Measurements from ENCODE around the gene ADCY1. TPM values are rescaled to one million over a fixed set of nuclear protein-coding genes. Genes with fewer than 3 reads are reported as not detected.

The ADCY1 gene
- total RNA-seq, 1 experiment from 2014 or later: 2.5 TPM

DNA sequence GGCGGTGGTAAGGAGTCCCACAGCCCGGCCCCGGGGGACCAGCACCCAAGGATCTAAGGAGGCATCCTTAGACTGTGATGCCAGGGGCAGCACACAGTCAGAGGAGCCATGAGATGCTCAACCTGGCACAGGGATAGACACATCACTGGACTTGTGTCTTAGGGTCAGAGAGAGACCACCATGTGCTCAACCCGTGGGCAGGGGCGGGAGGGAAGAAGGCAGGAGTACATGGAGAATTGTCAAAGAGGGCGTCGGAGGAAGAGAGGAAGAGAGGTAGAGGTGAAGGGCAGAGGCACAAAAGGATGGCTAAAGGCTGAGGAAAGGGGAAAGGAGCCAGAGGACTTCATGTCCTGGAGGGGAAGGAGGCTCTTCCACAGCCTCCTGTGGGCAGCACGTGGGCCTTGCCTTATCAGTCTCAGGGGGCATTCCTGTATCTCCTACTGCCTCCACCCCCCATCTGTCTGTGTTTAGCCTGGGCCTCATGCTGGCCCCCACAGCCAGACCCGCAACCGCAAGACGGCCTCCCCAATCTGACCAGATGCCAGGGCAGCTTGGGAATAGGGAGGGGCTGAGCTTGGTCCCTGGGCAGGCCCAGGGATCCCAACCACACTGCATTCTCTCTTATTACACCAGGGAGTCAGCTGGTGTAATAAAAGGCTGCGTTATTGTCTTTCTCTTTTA, 2.2 kb downstream of the ADCY1 start:
- no peak for DNase-seq (ENCODE audit: low read depth)

DNA sequence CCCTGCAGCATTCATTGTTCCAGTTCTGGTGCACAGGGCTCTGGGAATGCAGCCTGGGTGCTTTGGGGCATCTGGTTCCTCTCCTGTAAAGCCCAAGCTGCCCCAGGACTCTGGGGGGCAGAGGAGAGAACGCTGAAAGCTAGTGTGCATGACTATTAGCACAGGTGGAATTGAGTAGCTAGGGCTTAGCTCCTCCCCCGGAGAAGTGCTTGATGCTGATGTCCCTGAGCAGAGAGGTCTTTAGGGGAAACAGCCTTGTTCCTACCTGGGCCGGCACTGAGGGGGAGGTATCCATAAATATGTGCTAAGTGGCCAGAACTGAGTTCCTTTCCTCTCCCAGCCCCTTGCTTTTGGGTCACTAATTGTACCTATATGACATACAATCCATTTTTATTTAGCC, 3.9 kb downstream of the ADCY1 start:
- DNase-seq (ENCODE audit: low read depth): no peak

DNA sequence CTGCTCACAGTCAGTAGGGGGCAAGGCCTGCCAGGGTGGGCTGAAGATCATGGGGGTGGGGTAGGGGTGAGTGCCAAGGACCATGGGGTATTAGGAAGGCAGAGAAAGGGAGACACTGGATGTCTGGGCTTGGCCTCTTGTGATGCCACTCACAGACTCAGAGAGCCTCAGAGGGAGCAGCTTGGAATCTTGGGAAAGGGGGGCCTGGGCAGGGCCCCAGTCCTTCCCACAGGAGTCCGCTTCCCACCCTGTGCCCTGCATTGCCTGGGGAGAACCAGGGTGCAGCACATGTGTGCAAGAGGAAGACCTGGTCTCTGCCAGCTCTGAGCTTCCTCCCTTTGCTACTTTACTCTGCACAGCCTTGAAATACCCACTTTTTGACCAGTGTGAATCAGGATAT, 4.3 kb downstream of the ADCY1 start:
- no peak for DNase-seq (ENCODE audit: low read depth)

DNA sequence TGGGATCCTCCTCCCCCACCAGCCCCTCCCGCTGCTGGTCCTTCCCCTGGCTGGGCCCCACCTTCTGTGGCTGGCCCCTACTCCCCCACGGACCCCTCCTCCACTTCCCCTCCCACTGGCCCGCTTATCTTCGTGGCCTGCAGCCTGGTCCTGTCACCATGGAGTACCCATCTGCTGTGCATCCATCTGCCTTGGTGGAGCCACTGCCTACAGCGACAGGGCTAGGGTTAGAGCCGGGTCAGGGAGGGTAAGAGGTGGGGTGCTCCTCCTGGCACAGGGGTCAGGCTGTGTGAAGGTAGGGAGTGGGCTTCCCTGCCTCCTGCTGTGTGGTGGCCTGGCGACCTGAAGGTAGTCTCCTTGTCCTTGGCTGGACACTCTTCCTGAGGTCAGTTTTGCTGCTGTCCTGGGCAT, 5.2 kb downstream of the ADCY1 start:
- no peak for DNase-seq (ENCODE audit: low read depth)

DNA sequence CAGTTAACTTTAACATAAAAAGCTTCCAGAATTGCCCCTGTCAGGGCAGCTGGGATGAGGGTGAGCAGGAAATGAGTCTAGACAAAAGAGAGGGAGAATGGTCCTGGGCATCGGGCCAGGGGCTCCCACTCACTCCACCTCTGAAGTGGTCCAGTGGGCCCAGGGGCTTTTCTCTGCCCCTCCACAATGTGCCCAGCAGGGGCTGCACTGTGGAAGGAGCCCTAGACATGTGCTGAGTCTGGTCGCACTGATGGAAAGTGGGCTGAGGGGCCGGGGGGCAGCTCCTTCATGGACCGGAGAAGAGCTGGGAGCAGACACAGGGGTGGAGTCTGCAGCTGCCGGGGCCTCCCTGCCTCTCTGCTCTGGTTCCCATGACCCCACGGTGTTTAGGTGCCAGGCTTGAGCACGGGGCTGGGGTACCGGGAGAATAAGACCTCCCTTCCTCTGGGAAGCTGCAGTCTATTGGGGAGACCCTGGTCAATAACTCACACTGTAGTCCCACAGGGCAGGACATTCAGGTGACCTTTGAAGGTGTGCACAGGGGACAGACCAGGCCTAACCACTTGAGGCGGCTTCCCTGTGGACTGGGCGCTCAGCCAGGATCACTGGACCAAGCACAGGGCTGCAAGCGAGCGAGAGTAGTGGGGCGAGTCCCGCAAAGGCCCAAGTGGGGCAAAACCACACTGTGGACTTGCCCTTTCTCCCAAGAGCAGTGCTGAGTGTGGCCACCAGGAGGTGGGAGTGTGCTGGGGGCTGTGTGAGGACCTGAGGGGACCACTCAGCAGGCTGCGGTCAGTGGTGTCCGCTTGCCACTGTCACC, 6.1 kb downstream of the ADCY1 start:
- no peak for DNase-seq (ENCODE audit: low read depth)

DNA sequence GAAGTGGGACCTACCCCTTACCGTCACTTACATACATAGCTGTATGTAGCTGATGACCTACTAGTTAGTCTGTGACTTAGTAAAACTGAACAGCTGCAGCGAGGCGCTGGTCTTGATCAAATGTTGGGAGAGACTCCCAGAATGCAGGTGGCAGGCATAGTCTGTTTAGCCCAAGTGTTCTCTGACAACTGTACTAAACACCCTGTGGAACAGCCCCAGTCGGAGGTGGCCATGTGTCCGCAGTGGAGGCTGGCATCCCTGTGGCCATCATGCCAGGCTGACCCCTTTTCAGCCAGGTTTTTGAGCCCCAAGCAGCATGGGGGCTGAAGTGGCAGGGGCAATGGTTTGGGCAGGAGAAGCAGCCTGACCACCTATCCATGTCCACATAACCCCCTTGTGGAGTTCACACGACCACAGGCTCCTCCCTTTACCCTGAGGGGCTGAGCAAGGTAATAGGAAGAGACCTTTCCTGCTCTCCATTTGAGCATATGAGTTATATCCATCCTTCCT, 7.2 kb downstream of the ADCY1 start:
- DNase-seq (ENCODE audit: low read depth): no peak

DNA sequence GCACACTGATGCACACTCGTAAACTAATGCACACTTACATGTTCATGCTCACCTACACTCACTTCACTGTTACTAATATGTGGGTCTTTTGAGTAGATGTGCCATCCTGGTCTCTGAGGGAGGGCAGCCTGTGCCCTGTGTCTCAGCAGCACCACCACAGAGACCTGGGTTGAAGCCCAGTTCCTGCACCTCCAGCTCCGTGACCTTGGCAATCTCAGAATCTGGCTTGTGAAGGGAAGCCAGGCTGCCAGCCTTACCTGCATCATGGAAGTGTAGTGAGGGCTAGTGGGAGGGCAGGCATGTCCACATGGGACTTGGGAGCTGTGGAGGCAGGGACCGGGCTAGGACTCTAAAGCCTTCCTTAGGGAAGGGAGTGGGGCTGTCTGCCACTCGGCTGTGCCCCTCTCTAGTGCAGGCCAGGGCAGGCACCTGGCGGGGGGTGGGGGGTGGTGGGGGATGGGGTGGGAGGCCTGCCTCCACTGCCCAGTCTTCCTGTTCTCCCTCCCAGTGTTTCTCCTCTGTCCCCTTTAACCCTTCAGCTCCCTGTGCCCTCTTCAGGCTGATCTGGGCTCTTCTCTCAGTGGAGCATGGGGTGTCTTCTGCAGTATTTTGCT, 8.1 kb downstream of the ADCY1 start:
- DNase-seq (ENCODE audit: low read depth): no peak

DNA sequence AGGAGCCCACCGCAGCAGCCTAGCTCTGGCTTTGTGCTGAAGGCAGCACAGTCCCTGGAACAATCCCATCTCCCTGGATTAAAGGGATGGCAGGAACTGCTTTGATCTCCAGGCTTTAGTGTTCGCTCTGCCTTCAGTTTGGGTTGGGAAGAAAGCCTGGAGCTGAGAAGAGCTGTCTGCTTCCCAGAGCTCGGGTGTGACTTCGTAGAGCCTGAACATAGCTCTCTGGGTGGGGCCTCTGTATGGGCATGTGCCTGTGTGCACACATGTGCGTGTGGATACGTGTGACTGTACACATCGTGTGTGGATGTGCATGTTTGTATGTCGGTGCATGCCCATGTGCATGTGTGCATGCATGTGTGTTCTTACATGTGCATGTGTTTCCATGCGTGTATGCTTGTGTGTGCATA, 8.7 kb downstream of the ADCY1 start:
- no peak for DNase-seq (ENCODE audit: low read depth)

DNA sequence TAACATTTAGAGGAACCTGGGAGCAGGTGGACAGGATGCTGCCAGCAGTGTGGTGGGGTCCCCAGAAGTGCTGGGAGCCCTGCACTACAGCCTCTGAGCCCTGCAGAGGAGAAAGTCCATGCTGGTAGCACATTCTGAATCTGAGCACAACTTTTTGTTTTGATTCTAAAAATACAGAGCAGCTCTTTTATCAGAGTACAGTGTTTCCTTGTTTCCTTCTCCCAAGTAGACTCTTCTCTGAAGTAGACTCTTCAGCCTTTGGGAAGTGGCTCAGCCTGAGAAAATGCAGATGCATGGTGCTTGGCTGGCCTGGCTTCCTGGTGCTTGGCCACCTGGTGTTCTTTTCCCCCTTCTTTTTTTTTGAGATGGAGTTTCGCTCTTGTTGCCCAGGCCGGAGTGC, 9.1 kb downstream of the ADCY1 start:
- no peak for DNase-seq (ENCODE audit: low read depth)

DNA sequence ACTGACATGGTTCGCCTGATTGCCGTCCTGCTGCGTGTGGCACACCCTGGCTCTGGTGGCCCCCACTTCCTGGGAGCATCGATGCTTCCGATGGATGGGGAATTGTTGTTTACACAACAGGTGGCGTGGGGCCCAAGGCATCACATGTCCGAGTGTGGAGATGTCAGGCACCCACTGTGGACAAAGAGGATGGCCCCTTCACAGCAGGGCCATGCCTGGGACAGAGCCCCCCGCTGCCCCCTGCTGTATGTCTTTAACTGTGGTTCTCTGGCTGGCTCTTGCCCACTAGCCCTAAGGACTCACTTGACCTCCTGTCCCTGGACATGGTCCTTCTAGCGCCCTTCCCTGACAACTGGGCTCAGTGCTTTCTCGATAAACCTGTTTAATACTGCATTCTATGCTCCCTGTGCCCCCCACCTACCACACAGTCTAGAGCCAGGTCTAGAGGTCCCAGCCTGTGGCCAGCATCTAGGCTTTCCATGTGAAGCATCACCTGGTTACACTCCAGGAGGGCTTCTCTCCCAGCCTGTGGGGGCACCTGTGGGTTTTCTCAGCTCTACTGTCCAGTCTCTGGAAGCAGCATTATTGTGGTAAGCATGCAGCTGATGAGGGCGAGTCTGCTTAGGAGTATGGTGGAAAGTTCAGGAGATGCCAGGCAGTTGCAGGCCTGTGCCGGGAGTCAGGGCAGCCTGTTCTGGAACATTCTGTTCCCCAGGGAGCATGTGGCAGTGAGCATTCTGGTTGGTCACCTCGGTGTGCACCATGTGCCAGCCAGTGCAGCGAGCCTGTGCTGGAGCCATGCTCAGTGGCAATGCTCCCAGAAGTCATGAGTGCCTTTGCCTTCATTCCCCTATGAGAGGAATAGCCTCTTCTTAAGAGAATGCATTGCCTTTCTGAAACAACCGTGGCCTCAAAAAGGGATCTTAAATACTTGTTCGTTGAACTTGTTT, 10.4 kb downstream of the ADCY1 start:
- DNase-seq (ENCODE audit: low read depth): no peak

DNA sequence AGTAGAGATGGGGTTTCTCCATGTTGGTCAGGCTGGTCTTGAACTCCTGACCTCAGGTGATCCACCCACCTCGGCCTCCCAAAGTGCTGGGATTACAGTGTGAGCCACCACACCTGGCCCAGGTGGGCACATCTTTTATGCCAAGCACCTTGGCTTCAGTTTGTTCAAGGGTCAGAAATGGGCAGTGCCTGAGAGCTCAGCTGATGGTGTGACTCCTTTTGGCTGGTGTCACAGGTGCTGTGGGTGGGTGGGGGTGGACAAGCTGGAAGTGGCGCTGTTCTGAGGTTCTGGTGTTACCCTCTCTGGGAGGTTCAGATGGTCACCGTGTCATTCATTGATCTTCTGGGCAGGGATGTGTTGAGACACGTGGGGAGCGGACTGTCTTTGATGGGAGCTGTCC, 11.5 kb downstream of the ADCY1 start:
- no peak for DNase-seq (ENCODE audit: low read depth)

DNA sequence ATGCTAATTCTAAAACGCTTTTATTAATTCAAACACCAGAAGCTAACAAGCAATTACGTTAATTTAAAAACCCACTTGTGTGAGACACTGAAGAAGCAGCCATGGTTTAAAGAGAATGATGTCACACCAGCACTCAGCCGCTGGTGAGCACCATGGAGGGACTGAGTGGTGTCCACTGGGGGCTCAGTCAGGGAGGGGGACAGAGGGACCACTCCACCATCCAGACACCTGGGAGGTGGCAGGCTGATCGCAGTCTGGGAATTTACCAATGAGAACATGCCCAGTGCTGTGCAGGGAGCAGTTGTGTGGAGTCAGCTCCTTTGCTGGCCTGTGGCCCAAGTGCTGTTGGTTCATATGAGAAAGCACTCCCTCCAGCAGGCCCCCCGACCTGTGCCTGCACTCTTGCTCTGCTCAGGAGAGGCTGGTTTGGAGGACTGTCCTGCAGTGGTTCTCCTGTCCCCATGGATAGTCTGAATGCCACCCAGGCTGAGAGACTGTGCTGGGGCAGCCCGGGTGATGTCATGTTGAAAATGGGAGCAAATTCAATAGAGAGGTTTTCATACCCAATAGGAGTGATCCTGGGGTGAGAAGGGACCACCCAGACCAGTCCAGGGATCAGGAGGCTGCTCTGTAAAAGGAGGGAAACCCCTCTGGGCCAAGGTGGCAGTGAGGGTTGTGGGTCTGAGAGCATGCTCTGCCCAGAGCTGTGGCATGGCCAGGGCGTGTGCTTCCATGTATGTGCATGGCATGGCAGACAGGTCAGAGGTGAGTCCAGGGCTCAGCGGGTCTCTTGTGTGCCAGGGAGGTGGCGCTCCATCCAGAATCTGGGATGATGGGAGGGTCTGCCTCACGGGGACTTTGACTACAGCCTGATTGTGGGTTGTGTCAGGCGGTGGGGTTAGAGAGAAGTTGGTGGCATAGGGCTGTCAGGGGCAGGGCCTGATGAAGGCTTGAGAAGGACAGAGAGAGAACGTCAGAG, 12.7 kb downstream of the ADCY1 start:
- DNase-seq (ENCODE audit: low read depth): no peak

DNA sequence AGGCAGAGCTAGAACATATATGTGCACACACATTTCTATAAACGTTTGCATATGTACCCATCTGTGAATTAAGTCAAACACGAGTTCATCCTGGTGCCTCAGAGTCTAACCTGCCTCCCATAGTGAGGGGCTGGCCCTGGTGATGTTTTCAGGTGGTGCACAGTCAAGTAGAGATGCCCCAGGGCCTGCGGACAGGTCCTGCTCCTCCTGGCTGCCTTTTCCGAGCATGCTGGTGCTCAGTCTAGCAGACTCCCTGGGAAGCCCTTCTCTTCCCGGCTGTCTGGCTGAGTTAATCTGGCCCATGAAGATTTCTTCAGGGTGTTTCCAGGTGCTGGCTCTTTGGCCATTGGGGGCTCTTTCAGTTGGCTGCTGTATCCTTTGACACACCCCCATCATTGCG, 14.3 kb downstream of the ADCY1 start:
- DNase-seq (ENCODE audit: low read depth): no peak

DNA sequence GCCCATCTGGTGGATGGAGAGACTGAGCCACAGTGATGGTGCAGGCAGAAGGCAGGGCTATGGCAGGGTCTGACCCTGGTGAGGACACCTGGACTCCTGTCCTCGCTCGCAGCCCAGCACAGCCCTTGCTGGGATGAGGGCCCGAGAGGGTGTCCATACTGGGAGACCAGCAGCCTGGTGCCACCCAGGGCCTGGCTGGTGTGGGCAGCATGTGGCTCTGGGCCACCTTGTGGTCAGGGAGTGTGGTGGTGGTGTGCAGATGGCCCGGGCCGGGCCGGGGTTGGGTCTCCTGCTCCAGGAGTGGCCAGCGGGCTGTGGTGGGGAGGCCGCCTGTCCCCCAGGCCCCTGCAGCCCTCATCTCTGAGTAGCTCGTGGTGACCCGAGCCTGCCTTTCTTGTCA, 14.9 kb downstream of the ADCY1 start:
- DNase-seq (ENCODE audit: low read depth): no peak

DNA sequence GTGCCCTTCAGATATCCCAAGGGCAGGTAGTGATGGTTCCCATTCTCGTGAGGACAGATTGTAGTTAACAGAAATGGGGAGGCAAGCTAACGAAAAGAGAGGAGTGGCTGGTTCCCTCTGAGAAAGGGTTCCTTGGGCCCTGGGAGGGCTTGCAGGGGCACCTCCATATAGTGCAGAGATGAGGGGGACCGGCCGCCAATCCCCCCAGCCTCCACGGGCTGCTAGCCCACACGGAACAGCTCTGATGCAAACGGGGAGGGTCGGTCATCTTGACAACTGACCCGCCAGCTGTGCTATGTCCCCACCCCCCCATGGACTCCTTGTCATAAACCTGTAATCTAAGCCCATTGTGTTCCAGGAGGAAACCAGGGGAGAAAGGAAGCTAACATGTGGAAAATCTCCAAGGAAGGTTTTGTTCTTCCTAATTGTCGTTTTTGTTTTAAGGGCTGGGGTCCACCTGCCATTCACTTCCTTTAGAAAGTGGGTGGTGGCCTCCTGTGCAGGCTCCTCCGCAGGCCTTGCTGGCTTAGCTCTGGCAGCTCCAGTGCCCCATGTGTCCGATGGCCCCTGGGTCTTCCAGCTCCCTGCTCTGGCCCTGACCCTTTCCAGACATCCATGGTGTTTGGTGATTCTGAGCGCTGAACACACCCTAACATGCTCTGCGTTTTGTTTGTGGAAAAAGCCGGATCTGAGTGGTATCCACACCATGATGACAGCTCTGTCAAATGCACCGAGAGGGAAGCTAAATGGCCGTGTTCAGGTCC, 15.9 kb downstream of the ADCY1 start:
- no peak for DNase-seq (ENCODE audit: low read depth)

DNA sequence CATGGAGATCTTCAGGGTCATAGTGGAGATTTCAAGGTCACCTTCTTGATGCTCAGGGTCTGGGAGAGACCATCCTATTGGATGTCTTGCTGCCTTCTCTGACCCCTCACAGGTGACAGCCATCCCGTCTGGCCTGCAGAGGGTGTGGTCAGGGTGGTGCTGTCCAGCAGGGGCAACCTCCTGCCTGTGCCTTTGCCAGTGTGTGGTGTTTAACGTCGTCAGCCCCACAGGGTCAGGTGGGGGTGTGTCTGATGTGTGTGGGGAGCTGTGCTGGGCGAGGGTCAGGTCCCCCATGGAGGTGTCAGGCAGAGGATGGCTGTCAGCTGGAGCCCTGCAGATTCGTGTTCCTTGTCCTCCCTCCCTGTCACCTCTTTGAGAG, 16.5 kb downstream of the ADCY1 start:
- DNase-seq (ENCODE audit: low read depth): no peak

DNA sequence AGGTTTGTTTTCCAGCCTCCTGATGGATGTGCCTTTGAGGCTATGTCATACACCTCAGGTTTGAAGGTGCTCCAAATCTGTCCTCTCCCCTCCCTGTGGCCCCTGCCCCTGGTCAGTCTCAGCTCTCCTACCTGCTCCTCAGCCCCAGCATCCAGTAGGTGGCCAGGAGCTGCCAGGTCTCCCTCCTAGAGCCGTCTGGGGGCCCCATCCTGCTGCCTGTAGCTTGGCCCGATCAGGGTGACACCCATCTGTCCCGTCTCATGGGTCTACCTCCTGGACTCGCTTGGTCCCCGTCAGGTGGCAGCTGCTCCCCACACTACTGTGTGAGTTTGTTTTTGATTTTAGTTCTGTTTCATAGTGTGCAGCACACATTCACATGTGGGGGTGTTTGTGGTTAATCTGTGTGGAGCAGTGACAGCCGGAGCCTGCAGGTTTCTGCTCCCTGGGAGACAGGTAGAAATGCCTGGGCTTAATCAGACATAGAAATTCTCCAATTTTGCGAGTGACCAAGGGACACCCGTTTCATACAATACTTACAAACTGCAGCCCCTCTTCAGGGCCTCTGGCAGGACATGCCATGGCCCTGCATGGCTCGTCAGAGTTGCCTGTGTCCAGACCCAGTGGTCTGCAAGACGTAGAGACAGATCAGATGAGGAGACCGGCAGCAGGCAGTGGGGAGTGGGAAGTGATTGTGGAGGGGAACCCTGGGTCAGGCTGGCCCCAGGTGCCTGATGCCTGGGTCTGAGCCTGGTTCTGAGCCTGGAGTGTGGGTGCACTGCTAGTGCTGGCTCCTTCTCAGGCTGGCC, 17.1 kb downstream of the ADCY1 start:
- DNase-seq (ENCODE audit: low read depth): no peak

DNA sequence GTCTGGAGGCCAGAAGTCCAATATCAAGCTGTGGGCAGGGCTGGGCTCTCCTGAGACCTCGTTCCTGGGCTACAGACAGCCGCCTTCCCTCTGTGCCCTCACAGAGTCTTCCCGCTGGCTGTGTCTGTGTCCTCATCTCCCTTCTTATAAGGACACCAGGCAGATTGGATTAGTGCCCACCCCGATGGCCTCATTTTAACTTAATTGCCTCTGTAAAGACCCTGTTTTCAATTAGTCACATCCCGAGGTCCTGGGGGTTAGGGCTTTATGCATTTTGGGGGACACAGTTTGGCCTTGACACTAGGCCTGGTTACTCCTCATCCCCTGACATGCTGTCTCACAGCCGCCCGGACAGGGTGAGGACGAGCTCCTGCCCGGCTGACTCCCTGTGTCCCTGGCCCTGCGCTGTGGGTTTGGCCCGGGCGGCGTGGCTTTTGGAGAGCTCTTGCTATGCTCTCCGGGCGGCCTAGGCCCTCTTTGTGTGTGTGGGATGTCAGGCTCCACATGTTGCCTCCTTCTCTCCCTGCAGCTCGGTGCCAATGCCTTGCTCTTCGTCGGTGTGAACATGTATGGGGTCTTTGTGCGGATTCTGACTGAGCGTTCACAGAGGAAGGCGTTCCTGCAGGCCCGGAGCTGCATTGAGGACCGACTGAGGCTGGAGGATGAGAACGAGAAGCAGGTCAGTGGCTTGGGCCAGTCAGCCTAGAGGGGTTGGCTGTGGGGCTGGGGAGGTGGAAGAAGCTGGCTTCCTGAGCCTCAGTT, 18.2 kb downstream of the ADCY1 start:
- no peak for DNase-seq (ENCODE audit: low read depth)
